Motor neuron (in vitro differentiated cells): ENCODE data around the gene PPP1R14B. TPM values are rescaled to one million over a fixed set of nuclear protein-coding genes. Genes with fewer than 3 reads are reported as not detected.

Experiments
- ATAC-seq, 8 experiments: fragments of 200-7000 bp; cut with Tn5 transposase; replicated peaks in 6 of 8; 2 replicates each; pipeline ENCODE4 v1.8.0; 2021; ENCODE audit warnings: mild to moderate bottlenecking in 8 of 8, moderate library complexity in 8 of 8
- H3K27ac ChIP-seq, 2 donors: fragments of 250-450 bp; sonication (Bioruptor Pico); 2 replicates each; pipeline ENCODE4 v1.9.0; 2021; ENCODE audit warnings: antibody characterized with exemption in 2 of 2, mild to moderate bottlenecking in 2 of 2, moderate library complexity in 1 of 2
- H3K4me1 ChIP-seq, 2 donors: fragments of 250-450 bp; sonication (Bioruptor Pico); replicated peaks in 1 of 2; 2 replicates each; pipeline ENCODE4 v1.6.1; 2021; ENCODE audit warnings: antibody characterized with exemption in 2 of 2, mild to moderate bottlenecking in 2 of 2, moderate library complexity in 1 of 2
- H3K4me3 ChIP-seq, 5 donors: fragments of 250-450 bp; sonication (Bioruptor Pico); 2 replicates each; pipeline ENCODE4 v1.9.0; 2021; ENCODE audit warnings: antibody characterized with exemption in 5 of 5, mild to moderate bottlenecking in 5 of 5, moderate library complexity in 4 of 5
- WGBS, 10 experiments: fragments of 450-650 bp; shearing (Covaris generic); methylation state at CpG; one replicate each; pipeline ENCODE4 v1.0.0; 2022; 5-methylcytosine and 5-hydroxymethylcytosine counted together
- in situ Hi-C, 9 experiments: fragments of 400-800 bp; cut with MboI; loops; one replicate each; pipeline ENCODE4 v1.15.0; 2021; ENCODE audit warnings: low sequenced_read_pairs in 9 of 9, low pct_unique_long_range_greater_than_20kb in 2 of 9; ENCODE audit not compliant: unreplicated experiment in 9 of 9
- total RNA-seq, 8 experiments: library from RNA; unstranded; fragments of 300-600 nt; gene quantifications; 2 replicates each; pipeline versions ENCODE4 v1.2.3 to v1.2.4, GENCODE V29; 2022

PPP1R14B gene
- total RNA-seq, 8 experiments from 2014 or later, result 81.6 to 289 (median 142) TPM

DNA sequence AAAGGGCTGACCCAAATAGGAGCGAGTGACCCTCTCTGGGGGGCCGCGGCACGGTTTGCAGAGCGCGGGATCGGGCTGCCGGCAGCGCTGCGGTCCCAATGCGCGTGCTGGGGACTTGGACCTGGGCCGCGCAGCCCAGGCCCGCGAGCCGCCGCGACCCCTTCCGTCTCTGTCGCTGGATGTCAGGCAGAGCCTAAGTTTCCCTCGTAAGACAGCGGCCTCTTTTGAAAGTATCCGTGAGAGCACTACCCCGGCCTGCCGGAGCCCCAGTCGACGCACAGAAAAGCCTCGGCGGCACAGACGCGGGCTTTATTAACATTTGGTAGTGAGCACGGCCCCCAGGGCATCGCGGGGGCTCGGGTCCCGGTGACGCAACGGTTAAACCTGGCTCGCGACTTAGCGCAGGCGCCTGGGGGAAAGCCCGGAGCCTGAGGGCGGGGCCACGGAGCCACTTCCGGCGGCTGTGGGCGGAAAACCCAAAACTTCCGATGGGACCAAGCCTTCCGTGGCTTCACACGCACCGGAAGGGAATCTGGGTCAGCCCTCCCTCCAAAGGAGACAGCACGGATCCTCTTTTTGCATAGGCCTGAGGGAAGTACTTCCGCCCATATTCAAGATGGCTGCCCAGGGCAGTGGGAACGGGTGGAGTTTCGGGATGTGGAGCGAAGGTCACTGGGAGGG lies 22.9 kb upstream of the PPP1R14B start:
- 0 to 5% (median 3%) methylated on average over 3 to 14 of the region's 58 CpGs; no CpG with 5 or more reads in 5 of the 10 experiments for WGBS, 10 experiments
- in situ Hi-C loops, result no loop called here
- H3K4me3 ChIP-seq, result peak overlapping the region; percentile 40 to 65 (median 55)
- H3K4me1 ChIP-seq, result peaks cover 18 to 22% of the 10 kb centered on the region in 2 donors
- ATAC-seq, result peak; percentile 72 to 85 (median 82)
- peak overlapping the region; percentile 86 to 94 for H3K27ac ChIP-seq

DNA sequence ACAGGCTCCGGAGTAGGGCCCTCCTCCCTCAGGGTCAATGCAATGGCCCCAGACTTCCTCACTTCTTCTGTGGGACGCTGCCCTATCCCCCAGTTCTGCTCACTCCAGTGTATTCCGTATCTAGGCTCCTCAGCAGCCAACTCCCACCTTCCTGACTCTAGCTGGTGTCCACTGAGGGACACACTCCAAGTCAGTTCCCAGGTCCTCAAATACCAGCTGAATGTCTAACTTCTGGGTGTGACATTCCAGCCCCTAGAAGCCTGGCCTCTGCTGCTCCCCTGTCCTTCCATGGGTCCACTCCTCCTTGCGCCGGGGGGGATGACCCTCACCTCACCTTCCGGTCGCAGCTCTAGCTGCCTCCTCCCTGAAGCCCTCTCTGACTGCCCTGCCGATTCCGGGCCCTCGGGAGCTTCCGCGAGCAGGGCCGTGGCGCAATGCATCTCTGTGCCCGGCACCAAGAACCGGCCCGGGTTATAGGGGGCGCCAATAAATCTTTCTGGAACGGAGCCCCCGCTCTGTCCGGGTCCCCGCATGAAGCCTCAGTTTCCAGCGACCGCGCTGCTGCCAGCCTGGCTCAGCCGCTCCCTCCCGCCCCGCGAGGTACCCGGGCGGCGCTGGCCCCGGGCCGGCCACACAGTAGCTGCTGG lies 22.3 kb upstream of the PPP1R14B start:
- in situ Hi-C loops, result no loop called here
- H3K4me3 ChIP-seq, result peak overlapping the region; percentile 39 to 65 (median 55)
- peak overlapping the region; percentile 75 to 86 for H3K27ac ChIP-seq
- ATAC-seq, result peak in 7 of 8 experiments; percentile 0 to 15 (median 4)
- H3K4me1 ChIP-seq, result peaks cover 24 to 28% of the 10 kb centered on the region in 2 donors
- WGBS, 10 experiments, result 0 to 20% (median 0%) methylated on average over 1 to 13 of the region's 34 CpGs; no CpG with 5 or more reads in 6 of the 10 experiments

DNA sequence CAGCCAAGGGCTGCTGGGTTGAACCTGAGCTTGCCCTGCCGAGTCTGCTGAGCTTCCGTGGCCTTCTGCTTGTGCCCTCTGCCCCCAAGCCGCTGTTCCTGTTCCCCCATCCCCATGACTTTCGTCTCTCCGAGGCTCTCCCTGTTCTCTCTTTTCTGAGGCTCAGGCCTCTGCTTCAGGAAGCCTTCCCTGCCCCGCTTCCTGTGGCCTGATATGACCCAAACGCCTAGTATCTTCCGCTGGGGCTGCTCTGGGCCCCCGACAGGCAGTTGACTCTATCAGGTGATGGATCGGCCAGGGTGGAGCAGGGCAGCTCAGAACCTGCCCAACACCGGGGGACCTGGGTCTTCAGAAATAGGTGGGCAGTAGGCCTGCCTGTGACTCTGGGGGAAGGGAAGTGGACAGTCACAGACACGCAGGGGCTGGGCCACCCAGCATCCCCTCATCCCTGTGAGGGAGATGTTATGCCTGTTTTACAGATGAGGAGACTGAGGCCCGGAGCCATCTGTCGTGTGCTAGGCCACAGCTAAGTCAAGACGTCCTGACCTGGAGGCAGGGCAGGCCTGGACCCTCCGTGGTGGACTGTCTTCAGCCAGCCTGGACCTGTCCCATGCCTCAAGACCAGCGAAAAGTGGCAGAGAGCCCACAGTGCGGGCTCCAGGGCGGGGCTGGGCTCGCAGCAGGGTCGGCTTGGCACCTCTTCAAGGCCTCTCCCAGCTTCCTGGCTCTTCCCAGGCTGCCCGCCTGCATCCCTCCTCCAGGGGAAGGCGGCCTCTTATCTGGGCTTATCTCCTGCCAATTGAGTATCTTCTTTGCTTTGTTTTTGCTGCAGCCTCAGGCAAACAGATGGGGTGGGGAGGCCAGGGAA lies 21.5 kb upstream of the PPP1R14B start:
- Histone ChIP-seq H3K4me1 (peaks cover 32 to 36% of the 10 kb centered on the region in 2 donors), H3K4me3 (peak overlapping the region; percentile 39 to 65 (median 55)), H3K27ac (peak overlapping the region; percentile 75 to 86)
- ATAC-seq, result peak in 3 of 8 experiments; percentile 1 to 3 (median 3)
- WGBS, 10 experiments, result 0 to 85% (median 61%) methylated on average over 1 to 8 of the region's 23 CpGs; no CpG with 5 or more reads in 5 of the 10 experiments
- in situ Hi-C loops, result no loop called here

DNA sequence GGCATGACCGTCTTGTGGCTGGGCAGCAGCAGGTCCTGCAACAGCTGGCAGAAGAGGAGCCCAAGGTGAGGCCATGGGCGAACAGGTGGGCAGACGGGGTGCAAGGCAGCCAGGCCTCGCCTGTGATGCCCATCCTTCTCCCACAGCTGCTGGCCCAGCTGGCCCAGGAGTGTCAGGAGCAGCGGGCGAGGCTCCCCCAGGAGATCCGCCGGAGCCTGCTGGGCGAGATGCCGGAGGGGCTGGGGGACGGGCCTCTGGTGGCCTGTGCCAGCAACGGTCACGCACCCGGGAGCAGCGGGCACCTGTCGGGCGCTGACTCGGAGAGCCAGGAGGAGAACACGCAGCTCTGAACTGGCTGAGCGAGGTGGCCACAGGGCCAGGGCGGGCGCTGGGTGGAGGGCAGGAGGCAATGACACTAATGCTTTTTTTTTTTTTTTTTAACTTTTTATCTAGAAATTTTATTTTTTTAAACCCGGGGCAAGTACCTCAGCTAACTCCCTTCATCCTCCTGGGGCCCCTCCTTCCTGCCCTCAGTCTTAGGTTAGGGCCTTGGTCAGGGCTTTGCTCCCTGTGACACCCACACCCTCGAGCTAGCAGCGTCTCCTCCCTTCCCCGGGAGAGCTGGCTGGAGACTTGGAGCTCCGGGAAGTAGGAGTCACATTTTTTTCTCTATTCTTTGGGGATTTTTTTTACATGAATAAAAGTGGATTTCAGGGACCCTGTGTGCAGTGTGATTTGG lies 20.6 kb upstream of the PPP1R14B start:
- ATAC-seq, result peak in 2 of 8 experiments; percentile 1 to 2
- peak overlapping the region in 1 of 2 donors; percentile 9 for H3K27ac ChIP-seq
- in situ Hi-C loops, result no loop called here
- peaks cover 33 to 38% of the 10 kb centered on the region in 2 donors for H3K4me1 ChIP-seq
- no peak overlapping the region for H3K4me3 ChIP-seq
- 43 to 100% (median 89%) methylated on average over 2 to 15 of the region's 27 CpGs; no CpG with 5 or more reads in 3 of the 10 experiments for WGBS, 10 experiments

DNA sequence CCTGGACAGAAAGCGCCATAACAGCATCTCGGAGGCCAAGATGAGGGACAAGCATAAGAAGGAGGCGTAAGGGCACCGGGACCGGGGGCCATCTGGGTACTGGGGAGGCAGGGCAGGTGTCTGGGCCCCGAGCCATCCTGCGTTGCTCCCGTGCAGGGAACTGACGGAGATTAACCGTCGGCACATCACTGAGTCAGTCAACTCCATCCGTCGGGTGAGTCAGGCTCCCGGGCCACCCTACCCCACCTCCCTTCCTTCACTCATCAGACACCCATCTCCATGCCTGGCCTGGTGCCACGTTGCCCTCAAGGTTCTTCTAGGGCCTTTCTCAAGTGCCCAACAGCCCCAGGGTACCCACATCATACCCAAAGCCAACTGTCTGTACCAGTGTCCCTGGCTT lies 19.6 kb upstream of the PPP1R14B start:
- H3K4me3 ChIP-seq, result no peak overlapping the region
- ATAC-seq, result no peak

DNA sequence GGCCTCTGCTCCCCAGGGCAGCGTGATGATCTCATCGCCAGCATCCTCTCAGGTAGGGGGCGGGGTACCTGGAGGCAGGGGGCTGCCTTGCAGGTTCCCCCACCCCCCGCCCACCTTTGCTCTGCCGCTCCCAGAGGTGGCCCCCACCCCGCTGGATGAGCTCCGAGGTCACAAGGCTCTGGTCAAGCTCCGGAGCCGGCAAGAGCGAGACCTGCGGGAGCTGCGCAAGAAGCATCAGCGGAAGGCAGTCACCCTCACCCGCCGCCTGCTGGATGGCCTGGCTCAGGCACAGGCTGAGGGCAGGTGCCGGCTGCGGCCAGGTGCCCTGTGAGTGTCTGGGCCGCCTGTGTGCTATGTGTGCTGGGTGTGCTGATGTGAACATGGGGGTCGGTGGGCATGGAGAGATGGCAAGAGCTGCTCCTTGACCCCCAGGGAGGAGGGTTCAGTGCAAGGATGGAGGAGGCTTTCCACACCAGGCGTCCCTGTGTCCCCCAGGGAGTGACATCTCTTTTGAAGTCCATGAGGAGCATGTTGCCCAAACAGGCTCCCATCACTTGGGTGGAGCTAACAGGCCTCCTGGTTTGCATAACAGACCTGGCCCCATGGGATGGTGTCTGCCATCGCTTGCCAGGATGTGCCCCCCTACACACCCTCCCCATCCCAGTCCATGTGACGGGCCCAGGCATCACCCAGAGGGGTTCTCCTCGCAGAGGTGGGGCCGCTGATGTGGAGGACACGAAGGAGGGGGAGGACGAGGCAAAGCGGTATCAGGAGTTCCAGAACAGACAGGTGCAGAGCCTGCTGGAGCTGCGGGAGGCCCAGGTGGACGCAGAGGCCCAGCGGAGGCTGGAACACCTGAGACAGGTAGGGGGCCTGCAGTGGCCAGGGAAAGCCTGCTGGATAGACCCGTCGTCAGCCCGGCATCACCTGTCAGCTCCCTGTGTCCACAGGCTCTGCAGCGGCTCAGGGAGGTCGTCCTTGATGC lies 18.7 kb upstream of the PPP1R14B start:
- Histone ChIP-seq H3K4me1 (peaks cover 26 to 31% of the 10 kb centered on the region in 2 donors), H3K27ac (peak overlapping the region; percentile 77 to 80), H3K4me3 (no peak overlapping the region)
- in situ Hi-C loops, result no loop called here
- no peak for ATAC-seq
- 20 to 95% (median 82%) methylated on average over 1 to 10 of the region's 35 CpGs; no CpG with 5 or more reads in 6 of the 10 experiments for WGBS, 10 experiments

More for the DNA sequence above, 19.6 kb upstream of the PPP1R14B start:
- in situ Hi-C loops, result no loop called here
- 67 to 100% (median 100%) methylated on average over 1 to 3 of the region's 15 CpGs; no CpG with 5 or more reads in 7 of the 10 experiments for WGBS, 10 experiments
- H3K4me1 ChIP-seq, result peaks cover 26 to 31% of the 10 kb centered on the region in 2 donors
- no peak overlapping the region for H3K27ac ChIP-seq

DNA sequence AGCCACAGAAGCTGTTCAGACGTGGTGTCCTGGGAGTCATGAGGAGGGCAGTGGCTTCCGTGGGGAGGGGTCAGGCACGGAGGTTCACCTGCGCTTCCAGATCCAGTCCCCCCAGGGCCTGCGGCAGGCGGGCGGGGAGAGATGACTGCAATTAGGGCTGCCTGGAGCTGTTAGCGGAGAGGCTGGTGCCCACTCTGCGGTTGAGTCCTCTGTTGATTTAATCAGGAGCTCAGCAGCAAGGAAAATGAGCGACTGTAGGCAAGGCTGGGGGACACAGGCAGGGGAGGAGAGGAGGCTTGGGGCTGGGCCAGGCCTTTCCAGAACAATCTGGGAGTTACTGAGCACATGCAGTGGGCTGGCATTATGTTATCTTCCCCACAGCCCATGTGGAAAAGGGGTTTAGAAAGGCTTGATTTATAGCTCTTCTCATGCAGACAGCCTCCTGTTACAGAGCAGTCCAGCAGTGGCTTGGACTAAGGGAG lies 17.7 kb upstream of the PPP1R14B start:
- 85% methylated on average over 4 of the region's 10 CpGs; no CpG with 5 or more reads in 9 of the 10 experiments for WGBS, 10 experiments
- H3K4me3 ChIP-seq, result no peak overlapping the region
- peak in 5 of 8 experiments; percentile 24 to 51 (median 41) for ATAC-seq
- peaks cover 26 to 31% of the 10 kb centered on the region in 2 donors for H3K4me1 ChIP-seq
- H3K27ac ChIP-seq, result peak overlapping the region; percentile 77 to 80
- in situ Hi-C loops, result no loop called here

DNA sequence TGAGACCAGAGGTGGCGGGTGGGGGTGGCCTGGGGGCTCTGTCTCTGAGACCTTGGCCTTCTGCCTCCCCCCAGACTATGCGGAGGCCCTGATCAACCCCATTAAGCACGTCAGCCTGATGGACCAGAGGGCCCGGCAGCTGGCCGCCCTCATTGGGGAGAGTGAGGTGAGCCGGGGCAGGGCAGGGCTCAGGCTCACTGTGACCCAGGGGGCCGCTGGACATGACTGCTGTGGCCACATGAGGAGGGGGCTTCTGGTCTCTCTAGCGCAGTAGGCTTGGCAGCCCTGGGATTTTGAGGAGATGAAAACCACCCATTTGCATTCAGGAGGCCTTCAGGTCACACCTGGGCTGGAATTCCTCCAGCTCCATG lies 17.2 kb upstream of the PPP1R14B start:
- H3K27ac ChIP-seq, result peak overlapping the region; percentile 77 to 80
- in situ Hi-C loops, result no loop called here
- ATAC-seq, result peak in 2 of 8 experiments; percentile 0 to 1
- 60 to 83% methylated on average over 2 of the region's 8 CpGs; no CpG with 5 or more reads in 8 of the 10 experiments for WGBS, 10 experiments
- H3K4me3 ChIP-seq, result no peak overlapping the region
- peaks cover 26 to 31% of the 10 kb centered on the region in 2 donors for H3K4me1 ChIP-seq

DNA sequence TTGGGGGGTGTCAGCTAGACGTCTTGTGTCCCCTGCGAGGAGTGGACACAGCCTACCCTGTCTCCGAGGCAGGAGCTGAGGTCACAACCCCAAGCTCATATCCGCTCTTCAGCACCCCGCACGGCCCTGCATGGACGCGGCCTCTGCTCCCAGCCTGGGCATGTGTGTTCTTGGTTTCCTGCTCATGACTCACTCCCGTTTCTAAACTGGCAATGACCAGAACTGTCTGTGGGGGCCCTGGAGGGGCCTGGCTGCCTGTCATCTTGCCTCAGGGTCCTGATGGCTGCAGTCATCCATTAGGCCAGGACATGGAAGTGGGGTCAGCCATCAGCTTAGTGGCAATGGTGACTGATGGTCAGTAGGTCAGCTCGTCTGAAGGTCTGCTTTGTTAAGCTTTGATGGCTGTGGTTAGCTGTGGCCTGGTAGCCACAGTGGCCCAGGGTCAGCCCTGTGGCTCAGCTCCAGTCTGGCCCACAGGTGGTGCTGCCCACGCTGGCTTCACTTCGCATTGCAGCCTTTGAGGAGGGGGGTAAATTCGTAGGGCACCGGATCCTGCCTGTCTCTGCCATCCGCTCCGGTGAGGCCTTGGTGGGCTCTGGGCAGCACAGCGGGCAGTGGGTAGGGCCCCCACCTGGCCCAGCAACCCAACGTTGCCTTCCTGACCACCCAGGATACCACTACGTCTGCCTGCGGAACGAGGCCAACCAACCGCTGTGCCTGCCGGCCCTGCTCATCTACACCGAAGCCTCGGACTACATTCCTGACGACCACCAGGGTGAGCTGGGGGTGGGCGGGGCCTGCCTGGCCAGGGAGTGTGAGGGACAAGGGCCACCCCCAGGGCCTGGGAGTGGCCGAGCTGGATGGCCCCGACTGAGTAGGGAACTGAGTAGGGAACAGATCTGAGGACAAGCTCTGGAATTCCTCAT lies 16.5 kb upstream of the PPP1R14B start:
- H3K4me1 ChIP-seq, result peaks cover 22 to 24% of the 10 kb centered on the region in 2 donors
- peak overlapping the region; percentile 77 to 80 for H3K27ac ChIP-seq
- WGBS, 10 experiments, result 40 to 82% (median 80%) methylated on average over 1 to 7 of the region's 29 CpGs; no CpG with 5 or more reads in 5 of the 10 experiments
- H3K4me3 ChIP-seq, result no peak overlapping the region
- in situ Hi-C loops, result no loop called here
- ATAC-seq, result peak in 5 of 8 experiments; percentile 14 to 65 (median 31)

DNA sequence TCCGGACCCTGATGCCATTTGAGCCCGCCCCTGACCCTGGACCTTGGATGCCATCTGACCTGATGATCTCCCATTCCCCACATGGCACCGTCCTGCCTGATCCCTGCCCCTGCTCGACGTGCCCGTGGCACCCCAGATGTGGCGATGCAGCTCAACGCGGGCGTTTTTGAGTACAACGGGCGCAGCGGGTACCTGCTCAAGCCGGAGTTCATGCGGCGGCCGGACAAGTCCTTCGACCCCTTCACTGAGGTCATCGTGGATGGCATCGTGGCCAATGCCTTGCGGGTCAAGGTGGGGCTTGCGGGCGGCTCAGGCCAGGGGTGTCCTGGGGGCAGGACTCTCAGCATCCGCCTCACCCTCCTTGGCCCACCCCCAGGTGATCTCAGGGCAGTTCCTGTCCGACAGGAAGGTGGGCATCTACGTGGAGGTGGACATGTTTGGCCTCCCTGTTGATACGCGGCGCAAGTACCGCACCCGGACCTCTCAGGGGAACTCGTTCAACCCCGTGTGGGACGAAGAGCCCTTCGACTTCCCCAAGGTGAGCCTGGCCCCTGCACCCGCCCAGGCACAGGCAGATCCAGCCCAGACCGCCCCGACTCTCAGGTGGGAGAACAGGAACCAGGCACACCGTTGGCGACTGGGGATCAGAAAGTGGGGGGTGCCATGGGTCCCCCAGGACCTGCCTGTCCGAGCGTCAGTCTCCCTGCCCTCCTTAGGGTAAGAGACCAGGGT lies 15.7 kb upstream of the PPP1R14B start:
- ATAC-seq, result no peak
- in situ Hi-C loops, result no loop called here
- no CpG with 5 or more reads among the region's 42 CpGs for WGBS, 10 experiments
- Histone ChIP-seq H3K27ac (no peak overlapping the region), H3K4me3 (no peak overlapping the region), H3K4me1 (peaks cover 22 to 24% of the 10 kb centered on the region in 2 donors)
